Thyroid gland (tissue), 4 donors: Measurements from ENCODE around the gene GOLM1. TPM values are rescaled to one million over a fixed set of nuclear protein-coding genes. Genes with fewer than 3 reads are reported as not detected.
"Not testable (repeated sequence)": the region's sequence is repeated elsewhere in the genome, so short reads cannot be mapped to it uniquely, and the experiment has no call there.

Source experiments
- DNase-seq, 2 donors: peaks; one replicate each; pipeline ENCODE4 v3.0.0-alpha.2; 2019
- H3K27ac ChIP-seq, 3 donors: fragments of 200-600 bp; sonication (generic); 1 replicate in 2 of 3; 2 replicates in 1 of 3; pipeline ENCODE4 v1.5.1; 2016 to 2019; ENCODE audit warnings: mild to moderate bottlenecking in 1 of 3, moderate library complexity in 1 of 3
- H3K27me3 ChIP-seq: fragments of 200-600 bp; sonication (generic); one replicate; pipeline ENCODE4 v1.5.1; 2019
- H3K36me3 ChIP-seq, 2 donors: fragments of 200-600 bp; sonication (generic); one replicate each; pipeline ENCODE4 v1.5.1; 2016 to 2019
- H3K4me1 ChIP-seq, 2 donors: fragments of 200-600 bp; sonication (generic); one replicate each; pipeline ENCODE4 v1.5.1; 2017 to 2019
- H3K4me3 ChIP-seq, 3 donors: fragments of 200-600 bp; sonication (generic); replicated peaks in 1 of 3; 1 replicate in 2 of 3; 2 replicates in 1 of 3; pipeline ENCODE4 v1.5.1; 2016; ENCODE audit warnings: mild to moderate bottlenecking in 1 of 3
- H3K9me3 ChIP-seq: fragments of 200-600 bp; sonication (generic); one replicate; pipeline ENCODE4 v1.5.1; 2017
- POLR2A ChIP-seq, 2 donors: fragments of 450-650 bp; IDR thresholded peaks; one replicate each; pipeline ENCODE4 v1.6.1; 2017; ENCODE audit warnings: antibody characterized with exemption in 2 of 2, mild to moderate bottlenecking in 2 of 2, moderate library complexity in 1 of 2
- WGBS, 2 donors: methylation state at CpG; one replicate each; pipeline ENCODE4 v1.1.5; 2017; 5-methylcytosine and 5-hydroxymethylcytosine counted together
- intact Hi-C: fragments of 100-400 bp; cut with DNase I; formaldehyde crosslinking; loops from one replicate; pipeline ENCODE4 v1.15.1; 2023
- total RNA-seq, 4 donors: library from RNA; depleted of rRNA; stranded (reverse); fragments of >200 nt; gene quantifications; one replicate each; pipeline ENCODE4 v1.2.3, GENCODE V29; 2016
- TF ChIP-seq, protein P1 (sequence below), 6 experiments: fragments of 200-600 bp in 3 of 6; fragments of 450-650 bp in 3 of 6; sonication (generic) in 3 of 6; IDR thresholded peaks; one replicate each; pipeline ENCODE4 v1.5.1; 2016 to 2019; ENCODE audit warnings: antibody characterized with exemption in 6 of 6, mild to moderate bottlenecking in 2 of 6, inconsistent platforms in 1 of 6, moderate library complexity in 1 of 6

The GOLM1 gene
- total RNA-seq, 4 donors from 2014 or later: 18.2 to 112 (median 47.6) TPM

DNA sequence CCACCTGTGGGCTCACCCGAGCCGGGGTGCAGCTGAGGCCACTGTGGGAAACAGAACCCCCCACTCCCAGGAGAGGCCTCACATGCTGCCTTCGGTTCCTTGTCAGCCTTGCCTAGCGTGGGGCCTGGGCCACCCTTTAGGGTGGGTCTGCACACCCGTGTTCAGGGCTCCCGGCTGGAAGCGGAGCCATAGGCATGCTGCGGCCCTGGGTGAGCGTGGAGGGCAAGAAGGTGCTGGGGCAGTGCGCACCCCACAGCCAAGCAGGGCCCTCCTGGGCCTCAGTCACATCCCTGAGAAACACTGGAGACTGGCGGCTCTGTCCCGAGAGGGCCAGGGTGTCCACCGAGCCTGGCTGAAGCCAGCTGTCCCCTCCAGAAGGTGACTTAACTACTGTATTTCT lies 41.9 kb downstream of the GOLM1 start:
- Histone ChIP-seq H3K36me3 (no peaks in the 10 kb centered on the region), H3K27ac (no peak overlapping the region), H3K4me1 (no peaks in the 10 kb centered on the region), H3K4me3 (no peak overlapping the region), H3K27me3 (no peaks in the 10 kb centered on the region), H3K9me3 (no peaks in the 10 kb centered on the region)
- no peak for DNase-seq
- 92 to 93% methylated on average over 2 to 11 of the region's 13 CpGs for WGBS, 2 donors
- intact Hi-C loops: no loop called here
- no peak for TF ChIP-seq POLR2A (IDR thresholded peaks at IDR 0.05)

DNA sequence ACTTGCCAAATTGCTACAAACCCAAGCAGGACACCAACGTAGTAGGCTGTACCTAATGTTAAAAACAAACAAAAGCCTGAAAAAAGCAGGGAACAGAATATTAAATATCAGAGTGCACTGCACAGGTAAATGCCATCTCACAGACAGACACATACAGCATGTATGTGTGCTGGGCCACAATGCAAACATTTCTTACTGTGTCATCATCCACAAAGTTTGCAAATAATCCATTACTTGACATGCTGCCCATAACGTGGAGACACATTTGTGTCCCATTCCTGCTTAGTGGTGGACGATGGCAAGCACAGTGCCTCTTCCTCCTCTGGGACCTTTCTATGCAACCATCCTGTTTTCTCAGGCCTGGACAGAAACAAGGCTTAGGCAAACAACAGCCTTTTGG lies 44.7 kb downstream of the GOLM1 start:
- no peak for TF ChIP-seq POLR2A (IDR thresholded peaks at IDR 0.05)
- TF ChIP-seq, protein P1, sequence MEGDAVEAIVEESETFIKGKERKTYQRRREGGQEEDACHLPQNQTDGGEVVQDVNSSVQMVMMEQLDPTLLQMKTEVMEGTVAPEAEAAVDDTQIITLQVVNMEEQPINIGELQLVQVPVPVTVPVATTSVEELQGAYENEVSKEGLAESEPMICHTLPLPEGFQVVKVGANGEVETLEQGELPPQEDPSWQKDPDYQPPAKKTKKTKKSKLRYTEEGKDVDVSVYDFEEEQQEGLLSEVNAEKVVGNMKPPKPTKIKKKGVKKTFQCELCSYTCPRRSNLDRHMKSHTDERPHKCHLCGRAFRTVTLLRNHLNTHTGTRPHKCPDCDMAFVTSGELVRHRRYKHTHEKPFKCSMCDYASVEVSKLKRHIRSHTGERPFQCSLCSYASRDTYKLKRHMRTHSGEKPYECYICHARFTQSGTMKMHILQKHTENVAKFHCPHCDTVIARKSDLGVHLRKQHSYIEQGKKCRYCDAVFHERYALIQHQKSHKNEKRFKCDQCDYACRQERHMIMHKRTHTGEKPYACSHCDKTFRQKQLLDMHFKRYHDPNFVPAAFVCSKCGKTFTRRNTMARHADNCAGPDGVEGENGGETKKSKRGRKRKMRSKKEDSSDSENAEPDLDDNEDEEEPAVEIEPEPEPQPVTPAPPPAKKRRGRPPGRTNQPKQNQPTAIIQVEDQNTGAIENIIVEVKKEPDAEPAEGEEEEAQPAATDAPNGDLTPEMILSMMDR (IDR thresholded peaks at IDR 0.05): no peak
- Histone ChIP-seq H3K27me3 (no peaks in the 10 kb centered on the region), H3K4me1 (no peaks in the 10 kb centered on the region), H3K27ac (no peak overlapping the region), H3K36me3 (no peaks in the 10 kb centered on the region), H3K9me3 (no peaks in the 10 kb centered on the region), H3K4me3 (no peak overlapping the region)
- WGBS, 2 donors: 68 to 74% methylated on average over 3 of the region's 3 CpGs
- DNase-seq: no peak
- intact Hi-C loops: no loop called here

DNA sequence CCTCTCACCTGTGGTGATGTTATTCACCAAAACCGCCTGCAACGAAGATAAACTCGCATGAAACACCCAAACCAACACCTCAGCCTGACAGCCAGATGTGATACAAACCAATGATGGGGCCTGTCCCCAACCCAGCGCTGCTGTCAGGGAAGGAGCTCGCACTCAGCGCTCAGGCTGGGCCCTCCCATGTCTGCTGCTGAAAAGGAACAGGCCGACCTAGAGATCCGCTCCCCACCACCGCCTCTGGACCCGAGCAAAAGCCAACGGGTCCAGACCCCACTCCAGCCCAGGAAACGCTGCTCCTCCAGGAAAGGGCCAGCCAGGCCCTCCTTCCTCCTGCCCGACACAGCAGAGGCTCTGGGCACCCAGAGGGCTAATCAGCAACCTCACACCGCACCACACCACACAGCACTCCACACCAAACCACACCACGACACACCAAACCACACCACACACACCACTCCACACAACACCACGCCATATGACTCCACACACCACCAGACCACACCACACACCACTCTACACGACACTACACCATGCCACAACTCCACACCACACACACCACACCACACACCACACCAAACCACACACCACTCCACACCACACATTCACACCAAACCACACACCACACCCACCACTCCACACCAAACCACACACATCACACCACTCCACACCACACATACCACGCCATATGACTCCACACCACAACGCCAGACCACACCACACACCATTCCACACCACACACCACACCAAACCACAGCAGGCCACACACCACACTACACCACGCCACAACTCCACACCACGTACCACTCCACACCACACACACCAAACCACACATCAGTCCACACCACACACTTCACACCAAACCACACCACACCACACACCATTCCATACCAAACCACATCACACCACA lies 46.5 kb downstream of the GOLM1 start:
- no peaks in the 10 kb centered on the region for H3K36me3 ChIP-seq
- 84 to 89% methylated on average over 18 to 21 of the region's 21 CpGs for WGBS, 2 donors
- H3K4me3 ChIP-seq: no peak overlapping the region
- H3K9me3 ChIP-seq: no peaks in the 10 kb centered on the region
- no peak overlapping the region for H3K27ac ChIP-seq
- H3K27me3 ChIP-seq: no peaks in the 10 kb centered on the region
- H3K4me1 ChIP-seq: no peaks in the 10 kb centered on the region
- no peak for DNase-seq
- intact Hi-C loops: no loop called here
- TF ChIP-seq, protein P1 (IDR thresholded peaks at IDR 0.05): no peak
- no peak for TF ChIP-seq POLR2A (IDR thresholded peaks at IDR 0.05)

DNA sequence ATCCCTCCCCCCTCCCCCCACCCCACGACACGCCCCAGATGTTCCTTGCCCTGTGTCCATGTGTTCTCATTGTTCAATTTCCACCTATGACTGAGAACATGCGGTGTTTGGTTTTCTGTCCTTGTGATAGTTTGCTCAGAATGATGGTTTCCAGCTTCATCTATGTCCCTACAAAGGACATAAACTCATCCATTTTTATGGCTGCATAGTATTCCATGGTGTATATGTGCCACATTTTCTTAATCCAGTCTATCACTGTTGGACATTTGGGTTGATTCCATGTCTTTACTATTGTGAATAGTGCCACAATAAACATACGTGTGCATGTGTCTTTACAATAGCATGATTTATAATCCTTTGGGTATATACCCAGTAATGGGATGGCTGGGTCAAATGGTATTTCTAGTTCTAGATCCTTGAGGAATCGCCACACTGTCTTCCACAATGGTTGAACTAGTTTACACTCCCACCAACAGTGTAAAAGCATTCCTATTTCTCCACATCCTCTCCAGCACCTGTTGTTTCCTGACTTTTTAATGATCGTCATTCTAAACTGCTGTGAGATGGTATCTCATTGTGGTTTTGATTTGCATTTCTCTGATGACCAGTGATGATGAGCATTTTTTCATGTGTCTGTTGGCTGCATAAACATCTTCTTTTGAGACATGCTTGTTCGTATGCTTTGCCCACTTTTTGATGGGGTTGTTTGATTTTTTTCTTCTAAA lies 51.2 kb downstream of the GOLM1 start:
- H3K27me3 ChIP-seq, H3K9me3 ChIP-seq, H3K4me3 ChIP-seq, intact Hi-C loops, H3K36me3 ChIP-seq, H3K27ac ChIP-seq, DNase-seq, H3K4me1 ChIP-seq: not testable (repeated sequence)
- 93 to 94% methylated on average over 7 of the region's 7 CpGs for whole genome bisulfite sequencing, 2 donors

DNA sequence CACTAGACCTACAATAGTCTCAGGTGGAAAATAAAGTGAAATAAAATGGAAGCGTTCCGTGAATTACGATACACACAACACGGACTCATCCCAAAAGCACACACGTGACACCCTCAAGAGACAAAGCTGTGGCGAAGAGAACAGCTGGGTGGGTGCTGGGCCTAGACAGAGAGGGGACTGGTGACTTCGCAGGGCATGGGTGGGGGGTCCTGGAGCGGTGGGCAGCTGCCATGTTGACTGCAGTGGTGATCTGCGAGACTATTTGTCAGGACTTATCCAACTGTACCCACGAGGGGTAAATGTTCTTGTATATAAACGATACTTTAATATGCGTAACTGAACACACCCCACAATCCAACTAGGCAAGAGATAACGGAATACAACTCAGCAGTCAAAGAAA lies 52.0 kb downstream of the GOLM1 start:
- DNase-seq: no peak
- H3K9me3 ChIP-seq: no peaks in the 10 kb centered on the region
- H3K36me3 ChIP-seq: no peaks in the 10 kb centered on the region
- WGBS, 2 donors: 92 to 97% methylated on average over 13 of the region's 13 CpGs
- H3K27ac ChIP-seq: no peak overlapping the region
- intact Hi-C loops: no loop called here
- no peak for TF ChIP-seq POLR2A (IDR thresholded peaks at IDR 0.05)
- TF ChIP-seq, protein P1 (IDR thresholded peaks at IDR 0.05): no peak
- H3K4me1 ChIP-seq: peaks cover 6 to 7% of the 10 kb centered on the region in 2 donors
- no peaks in the 10 kb centered on the region for H3K27me3 ChIP-seq
- no peak overlapping the region for H3K4me3 ChIP-seq

DNA sequence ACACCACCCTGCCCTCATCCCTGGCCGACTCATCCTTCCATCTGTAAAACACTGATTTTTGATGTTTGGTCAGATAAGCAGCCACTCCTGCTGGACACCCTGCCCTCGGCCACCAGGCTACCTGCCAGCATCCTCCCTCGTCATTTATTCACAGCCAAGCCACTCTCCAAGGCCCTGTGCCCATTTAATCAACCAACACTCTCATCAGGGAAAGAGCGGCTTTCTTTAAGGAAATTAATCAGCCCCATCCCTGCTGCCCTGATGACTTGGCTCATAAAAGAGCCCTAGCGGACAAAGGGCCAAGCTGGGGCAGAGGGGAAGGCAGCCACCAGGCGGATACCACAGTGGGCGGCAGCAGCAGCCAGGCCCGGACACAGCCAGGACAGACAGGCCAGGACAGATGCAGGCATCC lies 52.4 kb downstream of the GOLM1 start:
- DNase-seq: no peak
- no peak overlapping the region for H3K4me3 ChIP-seq
- intact Hi-C loops: no loop called here
- TF ChIP-seq, protein P1 (IDR thresholded peaks at IDR 0.05): no peak
- TF ChIP-seq POLR2A (IDR thresholded peaks at IDR 0.05): no peak
- H3K36me3 ChIP-seq: no peaks in the 10 kb centered on the region
- H3K4me1 ChIP-seq: peaks cover 9 to 10% of the 10 kb centered on the region in 2 donors
- no peaks in the 10 kb centered on the region for H3K27me3 ChIP-seq
- H3K9me3 ChIP-seq: no peaks in the 10 kb centered on the region
- no peak overlapping the region for H3K27ac ChIP-seq
- WGBS, 2 donors: 85 to 86% methylated on average over 8 of the region's 8 CpGs
